HCEC 1CT (cell line): ENCODE measurements around the gene SPECC1L.
"Not testable (repeated sequence)": the region's sequence is repeated elsewhere in the genome, so short reads cannot be mapped to it uniquely, and the experiment has no call there.

Source experiments
- DNase-seq: peaks from one replicate; pipeline ENCODE4 v3.0.0-alpha.2; 2017

SPECC1L gene, protein sequence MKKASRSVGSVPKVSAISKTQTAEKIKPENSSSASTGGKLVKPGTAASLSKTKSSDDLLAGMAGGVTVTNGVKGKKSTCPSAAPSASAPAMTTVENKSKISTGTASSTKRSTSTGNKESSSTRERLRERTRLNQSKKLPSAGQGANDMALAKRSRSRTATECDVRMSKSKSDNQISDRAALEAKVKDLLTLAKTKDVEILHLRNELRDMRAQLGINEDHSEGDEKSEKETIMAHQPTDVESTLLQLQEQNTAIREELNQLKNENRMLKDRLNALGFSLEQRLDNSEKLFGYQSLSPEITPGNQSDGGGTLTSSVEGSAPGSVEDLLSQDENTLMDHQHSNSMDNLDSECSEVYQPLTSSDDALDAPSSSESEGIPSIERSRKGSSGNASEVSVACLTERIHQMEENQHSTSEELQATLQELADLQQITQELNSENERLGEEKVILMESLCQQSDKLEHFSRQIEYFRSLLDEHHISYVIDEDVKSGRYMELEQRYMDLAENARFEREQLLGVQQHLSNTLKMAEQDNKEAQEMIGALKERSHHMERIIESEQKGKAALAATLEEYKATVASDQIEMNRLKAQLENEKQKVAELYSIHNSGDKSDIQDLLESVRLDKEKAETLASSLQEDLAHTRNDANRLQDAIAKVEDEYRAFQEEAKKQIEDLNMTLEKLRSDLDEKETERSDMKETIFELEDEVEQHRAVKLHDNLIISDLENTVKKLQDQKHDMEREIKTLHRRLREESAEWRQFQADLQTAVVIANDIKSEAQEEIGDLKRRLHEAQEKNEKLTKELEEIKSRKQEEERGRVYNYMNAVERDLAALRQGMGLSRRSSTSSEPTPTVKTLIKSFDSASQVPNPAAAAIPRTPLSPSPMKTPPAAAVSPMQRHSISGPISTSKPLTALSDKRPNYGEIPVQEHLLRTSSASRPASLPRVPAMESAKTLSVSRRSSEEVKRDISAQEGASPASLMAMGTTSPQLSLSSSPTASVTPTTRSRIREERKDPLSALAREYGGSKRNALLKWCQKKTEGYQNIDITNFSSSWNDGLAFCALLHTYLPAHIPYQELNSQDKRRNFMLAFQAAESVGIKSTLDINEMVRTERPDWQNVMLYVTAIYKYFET

DNA sequence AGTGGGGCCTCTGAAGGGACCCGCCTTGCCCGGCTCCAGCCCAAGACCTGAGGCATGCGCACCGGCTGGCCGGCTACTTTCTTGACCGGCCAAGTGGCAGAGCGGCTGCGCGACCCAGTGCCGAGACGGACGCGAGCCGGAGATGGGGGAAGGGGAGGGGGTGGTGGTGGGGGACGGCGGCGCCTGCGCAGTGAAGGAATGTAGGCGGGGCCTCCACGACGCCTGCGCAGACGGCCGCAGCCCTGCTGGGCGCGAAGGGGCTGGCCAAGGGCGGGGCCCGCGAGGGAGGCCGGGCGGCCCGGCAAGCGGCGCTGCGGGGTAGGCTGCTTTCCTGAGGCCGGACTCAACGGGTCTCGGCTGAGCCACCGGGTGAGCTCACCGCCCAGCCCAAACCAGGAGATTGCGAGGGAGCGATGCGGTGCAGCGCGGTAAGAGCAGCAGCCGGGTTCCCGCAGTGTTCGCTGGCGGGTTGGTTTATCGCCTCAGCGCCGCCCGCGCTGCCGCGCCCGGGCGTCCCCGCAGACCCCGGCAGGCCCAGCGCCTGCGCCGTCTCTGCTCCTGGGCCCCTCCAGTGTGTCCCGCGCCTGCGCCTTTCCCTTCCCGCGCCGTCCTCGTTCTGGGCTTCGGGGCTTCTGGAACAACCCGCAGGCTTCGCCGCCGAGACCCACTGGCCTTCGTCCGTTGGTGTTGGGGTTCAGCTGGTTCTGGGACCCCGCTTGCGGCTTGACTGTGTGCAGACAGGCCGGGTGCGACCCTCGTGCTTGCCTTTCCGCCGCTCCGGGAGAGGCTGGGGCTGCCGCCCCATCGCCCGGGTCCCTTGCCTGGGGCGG, at the start of gene SPECC1L:
TSS of gene SPECC1L (plus strand) at position 276 of the 830 bp plus-strand sequence. CDS start 31,401 bp downstream, outside the sequence.
- peak; percentile 87 for DNase-seq

DNA sequence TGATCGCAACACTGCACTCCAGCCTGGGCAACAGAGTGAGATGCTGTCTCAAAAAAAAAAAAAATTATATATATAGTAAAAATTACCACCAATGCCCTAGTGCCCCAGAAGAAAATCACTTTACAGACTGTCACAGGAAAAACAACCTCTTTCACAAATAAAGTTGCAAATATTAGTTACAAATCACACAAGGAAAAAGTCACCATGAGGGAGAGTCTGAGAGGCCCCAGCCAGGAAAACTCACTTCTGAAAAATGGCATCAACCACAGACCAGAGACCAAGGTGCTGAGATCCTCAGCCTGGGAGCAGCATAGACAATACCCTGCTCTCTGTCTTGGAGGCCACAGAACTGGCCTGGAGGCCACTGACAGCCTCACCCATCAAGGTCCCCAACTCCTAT, 46.2 kb upstream of the SPECC1L start:
- DNase-seq = no peak

DNA sequence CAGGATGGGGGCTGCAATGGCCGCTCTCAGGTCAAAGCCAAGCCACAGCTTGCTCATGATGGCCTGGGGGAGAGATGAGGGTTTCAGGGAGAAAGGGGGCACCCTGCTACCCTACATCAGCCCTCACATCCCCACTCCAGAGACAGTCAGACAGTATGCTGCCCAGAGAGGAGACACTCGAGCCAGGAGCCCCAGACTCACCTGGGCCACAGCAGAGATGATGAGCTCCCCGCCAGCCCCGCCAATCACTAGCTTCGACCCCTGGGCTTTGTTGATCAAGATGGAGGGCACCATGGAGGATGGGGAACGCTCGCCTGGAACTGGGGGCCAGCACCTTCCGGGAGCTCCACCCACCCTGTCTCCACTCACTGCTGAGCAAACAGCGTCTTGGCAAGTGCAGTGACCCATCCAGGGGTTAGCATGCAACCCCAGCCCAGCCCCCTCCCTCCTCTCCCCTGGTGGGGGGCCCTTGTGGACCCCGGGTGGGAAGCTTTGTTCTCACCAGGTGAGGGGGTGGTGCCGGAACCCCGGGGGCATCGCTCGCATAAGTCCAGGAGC, 45.5 kb upstream of the SPECC1L start:
- no peak for DNase-seq

DNA sequence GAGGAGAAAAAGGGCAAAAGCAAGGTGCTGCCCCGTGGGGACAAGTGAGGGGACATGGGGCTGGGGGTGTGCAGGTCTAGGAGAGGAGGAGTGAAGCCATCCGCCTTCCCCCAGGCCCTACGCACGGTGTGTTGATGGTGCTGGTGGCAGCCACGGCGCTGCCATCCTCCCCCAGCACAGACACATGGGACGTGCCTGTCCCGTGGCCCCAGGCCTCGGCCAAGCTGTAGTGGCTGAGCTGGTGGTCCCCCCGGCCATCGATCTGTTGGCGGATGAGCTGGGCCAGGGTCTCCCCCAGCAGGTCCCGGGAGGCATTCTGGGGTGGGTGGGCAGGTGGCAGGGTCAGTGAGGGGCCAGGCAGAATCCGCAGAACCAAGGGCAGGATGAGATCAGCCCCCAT, 44.7 kb upstream of the SPECC1L start:
- DNase-seq = no peak

DNA sequence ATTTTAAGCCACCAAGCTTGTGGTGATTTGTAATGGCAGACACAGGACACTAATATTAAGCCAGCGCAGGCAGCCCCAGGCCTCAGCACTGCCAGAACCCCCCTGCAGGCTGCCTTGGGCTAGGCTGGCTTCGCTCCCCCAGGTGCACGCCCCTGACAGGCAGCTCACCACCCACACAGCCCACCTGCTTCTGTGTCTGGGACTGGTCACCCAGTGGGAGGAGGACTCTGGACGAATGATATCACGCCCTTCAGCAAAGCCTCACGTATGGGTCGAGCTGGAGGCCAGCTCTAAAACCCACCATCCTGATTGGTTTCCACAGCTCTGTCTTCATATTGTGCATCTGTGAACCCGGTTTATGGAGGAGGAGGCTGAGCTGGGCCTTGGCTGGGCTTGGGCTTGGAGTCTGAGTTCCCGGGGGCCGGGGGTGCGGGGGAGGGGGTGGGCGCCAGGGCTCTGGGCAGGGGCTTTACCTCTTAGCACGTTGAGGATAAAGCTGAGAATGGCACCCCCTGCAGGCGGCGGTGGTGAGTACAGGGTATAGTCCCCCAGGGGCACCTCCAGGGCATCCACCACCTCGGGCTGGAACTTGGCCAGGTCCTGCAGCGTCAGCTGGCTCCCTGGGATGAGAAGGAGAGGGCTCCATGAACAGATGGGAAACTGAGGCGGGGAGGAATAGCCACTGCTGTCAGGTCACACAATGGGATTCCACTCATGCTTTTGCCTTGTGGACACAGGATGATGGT, 39.5 kb upstream of the SPECC1L start:
- no peak for DNase-seq

DNA sequence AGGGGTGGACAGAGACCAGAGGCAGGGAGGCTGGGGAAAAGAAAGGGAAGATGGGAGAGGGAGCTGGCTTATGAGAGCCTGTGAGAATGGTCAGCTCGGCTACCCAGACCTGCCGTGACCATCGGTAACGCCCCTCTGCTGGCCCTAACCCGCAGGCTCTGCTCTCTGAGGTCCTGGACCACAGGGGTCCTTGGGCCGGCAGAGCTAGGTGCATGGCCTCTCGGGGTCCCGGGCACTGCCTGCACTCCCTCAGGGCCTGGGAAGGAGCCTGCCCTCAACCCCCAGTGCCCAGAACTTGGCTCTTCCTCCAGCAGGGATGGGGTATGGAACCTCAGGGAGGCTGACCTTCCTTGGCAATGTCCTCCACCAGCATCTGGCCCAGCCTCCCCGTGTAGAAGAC, 38.9 kb upstream of the SPECC1L start:
- DNase-seq = no peak

DNA sequence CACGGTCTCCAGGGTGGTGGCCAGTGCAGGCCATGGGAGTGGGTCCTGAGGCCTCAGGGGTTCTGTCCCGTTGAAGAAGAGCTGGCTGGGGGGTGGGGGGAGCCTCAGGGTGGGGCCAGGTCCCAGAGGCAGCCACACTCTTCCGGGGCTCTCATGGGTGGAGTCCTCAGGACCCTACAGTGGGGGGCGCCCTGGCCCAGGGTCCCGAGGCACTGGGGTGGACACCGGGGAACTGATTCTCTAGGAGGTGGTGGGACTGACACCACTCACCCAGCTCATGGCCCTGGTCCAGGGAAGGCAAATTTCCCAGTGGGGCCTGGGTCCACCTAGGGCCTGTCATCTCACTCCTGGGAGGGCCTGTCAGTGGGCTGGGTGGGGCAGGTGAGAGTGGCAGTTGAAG, 38.5 kb upstream of the SPECC1L start:
- DNase-seq = no peak

DNA sequence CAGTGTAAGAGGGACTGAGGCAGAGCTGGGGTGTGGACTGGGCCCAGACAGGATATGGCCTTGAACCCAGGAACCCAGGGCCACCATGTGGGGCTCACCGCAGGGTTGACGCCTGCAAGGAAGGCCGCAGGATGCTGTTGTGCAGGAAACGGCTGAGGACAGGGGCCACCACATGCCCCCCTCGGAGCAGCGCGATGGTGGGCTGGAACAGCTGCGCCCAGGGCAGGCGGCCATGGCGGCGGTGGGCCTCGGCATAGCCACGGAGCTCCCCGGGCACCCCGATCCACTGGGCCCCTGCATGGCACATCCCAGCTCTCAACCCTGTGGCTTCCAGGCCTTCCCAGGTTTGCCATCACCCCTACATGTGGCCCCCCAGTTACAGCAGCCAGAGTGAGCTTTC, 37.9 kb upstream of the SPECC1L start:
- DNase-seq = no peak

DNA sequence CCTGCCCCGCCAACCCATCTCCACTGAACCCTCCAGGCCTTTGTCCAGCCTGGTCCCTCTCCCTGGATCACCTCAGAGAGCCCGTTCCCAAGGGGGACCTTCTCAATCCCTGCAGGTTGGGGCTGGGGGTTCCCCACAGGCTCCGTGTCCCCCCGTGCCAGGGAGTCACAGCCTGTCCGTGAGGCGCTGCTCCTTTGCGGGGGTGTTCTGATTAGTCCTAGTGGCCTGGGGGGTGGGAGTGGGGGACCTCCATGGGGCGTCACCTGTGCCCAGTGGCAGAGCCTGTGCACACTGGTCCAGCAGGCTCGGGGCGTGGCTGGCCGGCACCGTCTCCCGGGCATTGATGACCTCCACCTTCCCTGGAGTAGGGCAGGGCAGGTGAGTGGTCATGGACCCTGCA, 37.4 kb upstream of the SPECC1L start:
- DNase-seq = no peak

DNA sequence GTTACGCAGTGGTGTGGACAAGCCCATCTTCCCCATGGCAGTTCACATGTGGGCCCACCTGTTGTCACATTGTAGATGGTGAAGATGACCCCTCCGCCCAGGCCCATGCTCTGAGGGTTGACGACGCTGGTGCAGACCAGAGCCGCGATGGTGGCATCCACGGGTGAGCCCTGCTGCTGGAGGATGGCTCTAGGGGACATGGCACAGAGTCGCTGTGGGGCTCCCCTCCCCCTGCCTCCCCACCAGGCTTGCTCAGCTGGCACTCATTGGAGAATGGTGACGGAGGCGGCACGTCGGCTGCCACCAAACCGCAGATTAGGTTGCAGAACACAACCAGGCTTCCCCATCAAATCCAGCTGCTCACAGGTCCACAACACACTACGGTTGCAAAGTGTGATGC, 36.8 kb upstream of the SPECC1L start:
- no peak for DNase-seq

DNA sequence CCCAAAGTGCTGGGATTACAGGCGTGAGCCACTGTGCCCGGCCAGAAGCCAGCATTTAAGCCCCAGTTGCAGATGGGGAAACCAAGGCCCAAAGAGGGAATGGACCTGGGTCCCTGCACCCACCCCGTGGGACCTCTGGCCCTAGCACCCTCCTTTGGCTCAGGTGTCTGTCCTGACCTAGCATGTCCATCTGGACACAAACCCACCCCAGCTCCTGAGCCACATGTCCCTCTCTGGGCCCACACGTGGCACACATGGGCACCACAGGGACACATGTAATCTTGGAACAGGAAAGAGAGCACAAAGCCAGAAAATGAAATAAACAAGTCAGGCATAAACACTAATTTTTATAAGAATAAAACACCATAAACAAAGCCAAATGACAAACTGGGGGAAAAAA, 35.3 kb upstream of the SPECC1L start:
- DNase-seq = no peak

DNA sequence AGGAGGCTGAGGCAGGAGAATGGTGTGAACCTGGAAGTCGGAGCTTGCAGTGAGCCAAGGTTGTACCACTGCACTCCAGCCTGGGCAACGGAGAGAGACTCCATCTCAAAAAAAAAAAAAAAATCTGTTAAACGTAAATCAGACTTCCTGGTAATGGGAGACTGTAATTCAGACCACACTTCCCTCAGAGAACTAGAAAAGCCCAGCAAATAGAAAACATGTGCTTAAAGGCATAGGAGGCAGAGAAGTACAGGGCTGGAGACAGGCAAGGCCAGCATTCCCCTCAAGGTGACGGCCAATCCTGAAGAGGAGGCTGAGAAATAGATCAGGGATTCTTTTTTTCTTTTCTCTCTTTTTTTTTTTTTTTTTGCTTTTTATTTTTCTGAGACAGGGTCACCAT, 34.0 kb upstream of the SPECC1L start:
- no peak for DNase-seq

DNA sequence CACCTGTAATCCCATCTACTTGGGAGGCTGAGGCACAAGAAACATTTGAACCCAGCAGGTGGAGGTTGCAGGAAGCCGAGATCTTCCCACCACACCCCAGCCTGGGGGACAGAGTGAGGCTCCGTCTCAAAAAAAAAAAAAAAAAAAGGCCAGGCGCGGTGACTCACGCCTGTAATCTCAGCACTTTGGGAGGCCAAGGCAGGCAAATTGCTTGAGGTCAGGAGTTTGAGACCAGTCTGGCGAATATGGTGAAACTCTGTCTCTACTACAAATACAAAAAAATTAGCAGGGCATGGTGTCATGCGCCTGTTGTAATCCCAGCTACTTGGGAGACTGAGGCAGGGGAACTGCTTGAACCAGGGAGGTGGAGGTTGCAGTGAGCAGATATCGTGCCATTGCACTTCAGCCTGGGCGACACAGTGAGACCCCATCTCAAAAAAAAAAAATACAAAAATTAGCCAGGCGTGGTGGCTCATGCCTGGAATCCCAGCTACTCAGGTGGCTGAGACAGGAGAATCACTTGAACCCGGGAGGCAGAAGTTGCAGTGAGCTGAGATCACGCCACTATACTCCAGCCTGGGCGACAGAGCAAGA, 32.4 kb upstream of the SPECC1L start:
- peak; percentile 25 for DNase-seq

DNA sequence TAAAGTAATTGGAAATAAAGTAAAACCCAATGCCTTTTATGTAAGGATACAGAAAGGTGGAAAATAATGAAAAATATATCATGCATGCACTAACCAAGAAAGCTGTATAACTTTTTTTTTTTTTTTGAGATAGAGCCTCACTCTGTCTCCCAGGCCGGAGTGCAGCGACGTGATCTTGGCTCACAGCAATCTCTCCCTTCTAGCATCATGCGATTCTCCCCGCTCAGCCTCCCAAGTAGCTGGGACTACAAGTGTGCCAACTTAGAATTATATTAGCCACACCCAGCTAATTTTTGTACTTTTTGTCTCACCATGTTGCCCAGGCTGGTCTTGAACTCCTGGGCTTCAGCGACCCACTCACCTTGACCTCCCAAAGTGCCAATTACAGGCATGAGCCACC, 30.2 kb upstream of the SPECC1L start:
- no peak for DNase-seq

DNA sequence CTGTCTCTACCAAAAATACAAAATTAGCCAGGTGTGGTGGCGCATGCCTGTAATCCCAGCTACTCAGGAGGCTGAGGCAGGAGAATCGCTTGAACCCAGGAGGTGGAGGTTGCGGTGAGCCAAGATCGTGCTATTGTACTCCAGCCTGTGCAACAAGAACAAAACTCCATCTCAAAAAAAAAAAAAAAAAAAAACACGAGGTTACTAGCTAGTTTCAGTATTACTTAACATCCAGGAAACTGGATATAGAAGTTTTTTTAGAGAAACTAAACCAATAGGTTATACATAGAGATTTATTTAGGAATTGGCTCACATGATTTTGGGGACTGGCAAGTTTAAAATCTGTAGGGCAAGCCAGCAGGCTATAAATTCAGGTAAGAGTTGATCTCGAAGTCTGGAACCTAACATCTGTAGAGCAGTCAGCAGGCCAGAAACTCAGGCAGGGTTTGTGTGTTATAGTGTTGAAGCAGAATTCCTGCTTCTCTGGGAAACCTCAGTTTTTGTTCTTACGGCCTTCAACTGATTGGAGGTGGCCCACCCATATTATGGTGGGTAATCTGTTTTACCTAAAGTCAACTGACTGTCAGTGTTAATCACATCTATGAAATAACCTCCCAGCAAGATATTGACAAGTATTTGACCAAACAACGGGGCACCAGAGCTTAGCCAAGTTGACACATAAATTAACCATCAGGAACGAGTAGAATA, 29.5 kb upstream of the SPECC1L start:
- DNase-seq = not testable (repeated sequence)

DNA sequence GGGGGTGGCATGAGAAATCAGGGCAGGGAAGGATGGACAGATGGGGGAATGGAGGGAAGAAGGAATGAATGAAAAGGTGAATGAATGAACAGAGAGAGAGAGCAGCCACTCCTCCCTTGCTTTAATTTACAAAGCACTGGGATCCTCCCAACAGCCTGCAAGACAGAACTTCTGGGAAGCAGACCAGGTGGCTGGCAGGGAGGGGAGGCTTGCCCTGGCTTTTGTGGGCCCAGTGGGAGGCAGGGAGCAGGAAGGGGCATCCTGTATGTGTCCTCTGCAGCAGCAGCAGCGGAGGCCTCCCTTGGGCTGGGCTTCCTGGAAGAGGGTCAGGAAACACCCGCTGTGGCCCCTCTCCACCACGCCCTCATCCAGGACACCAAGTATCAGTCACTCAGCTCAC, 27.2 kb upstream of the SPECC1L start:
- peak; percentile 4 for DNase-seq

DNA sequence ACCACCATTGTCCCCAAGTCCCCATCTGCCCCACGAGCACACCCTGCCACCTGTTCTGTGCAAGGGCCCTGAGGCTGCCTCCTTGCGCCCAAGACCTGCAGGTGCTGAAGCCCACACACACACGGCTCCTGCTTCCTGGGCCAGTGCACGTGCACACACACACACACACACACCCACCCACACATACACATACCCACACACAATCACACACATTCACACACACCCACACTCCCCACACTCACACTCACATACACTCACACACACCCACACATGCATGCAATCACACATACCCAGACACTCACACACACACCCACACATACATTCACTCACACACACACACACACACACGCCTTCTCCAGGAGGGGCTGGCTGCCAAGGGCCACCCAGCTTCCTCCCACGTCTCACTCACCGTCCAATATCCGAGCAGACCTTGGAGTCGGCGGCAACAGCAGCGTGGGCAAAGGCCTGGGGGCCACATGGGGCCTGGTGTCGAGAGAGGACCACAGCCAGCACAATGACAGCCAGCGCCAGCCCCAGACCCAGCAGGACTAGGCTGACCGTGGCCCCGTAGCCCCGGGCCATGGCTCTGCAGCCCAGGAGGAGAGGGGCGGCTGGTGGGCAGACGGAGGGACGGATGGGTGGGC, 26.4 kb upstream of the SPECC1L start:
- DNase-seq = peak; percentile 44

DNA sequence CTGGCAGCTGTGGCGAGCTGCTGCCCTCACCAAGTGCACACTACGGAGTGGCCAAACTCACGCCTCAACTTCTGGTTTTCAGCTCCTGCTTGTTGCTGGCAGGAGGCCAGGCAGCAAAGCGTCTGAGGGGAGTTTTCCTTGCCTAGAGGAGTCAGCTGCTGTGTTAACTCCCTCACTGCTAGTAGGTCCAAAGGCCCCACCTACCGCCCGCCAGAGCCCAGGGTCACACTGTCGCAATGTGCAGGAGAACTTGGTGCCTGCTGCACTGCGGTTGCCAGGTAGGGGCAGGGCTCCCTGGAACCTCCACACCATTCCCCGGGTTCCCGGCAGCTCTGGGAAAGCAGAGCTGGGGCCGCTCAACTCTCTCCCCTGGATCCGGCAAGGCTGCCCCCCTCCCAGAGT, 25.6 kb upstream of the SPECC1L start, which contains the start of gene GGT5:
TSS of gene GGT5 (minus strand) at position 53 of the 402 bp plus-strand sequence. CDS start 357 bp downstream, outside the sequence.
- DNase-seq = not testable (repeated sequence)
